OCI-LY7 (cell line): ENCODE measurements around the gene IPCEF1.

Source experiments
- CTCF ChIP-seq: fragments of 200-600 bp; sonication (generic); conservative IDR thresholded peaks from 2 replicates; pipeline ENCODE4 v1.5.1; 2014; ENCODE audit warnings: mild to moderate bottlenecking, antibody characterized with exemption, low read length, moderate library complexity, mixed read lengths
- EZH2phosphoT487 ChIP-seq: fragments of 200-600 bp; sonication (generic); IDR thresholded peaks from 2 replicates; pipeline ENCODE4 v1.6.1; 2018; ENCODE audit warnings: low read depth, borderline replicate concordance, mild to moderate bottlenecking, mixed run types, antibody characterized with exemption, low read length, moderate library complexity, mixed read lengths

GRCh38 chr6:154166140-154166539 is 190.5 kb downstream of the IPCEF1 start:
- TF ChIP-seq CTCF: peak; percentile 69
- no peak for TF ChIP-seq EZH2phosphoT487
